Nephron progenitor cell (in vitro differentiated cells): ENCODE data around the gene SOWAHD.
"Not testable (repeated sequence)": the region's sequence is repeated elsewhere in the genome, so short reads cannot be mapped to it uniquely, and the experiment has no call there.

Experiments used
- DNase-seq: peaks from one replicate; pipeline ENCODE4 v3.0.0; 2021
- H3K27ac Mint-ChIP-seq: 2 replicates; pipeline ENCODE4 v1.8.0; 2021; ENCODE audit warnings: mild to moderate bottlenecking, moderate library complexity, mixed read lengths
- H3K27me3 Mint-ChIP-seq: 2 replicates; pipeline ENCODE4 v1.8.0; 2021; ENCODE audit warnings: mild to moderate bottlenecking, low read depth, mixed read lengths; ENCODE audit not compliant: poor library complexity
- H3K36me3 Mint-ChIP-seq: 2 replicates; pipeline ENCODE4 v1.8.0; 2021; ENCODE audit warnings: low read depth, mixed read lengths
- H3K4me1 Mint-ChIP-seq: 2 replicates; pipeline ENCODE4 v1.8.0; 2021; ENCODE audit warnings: mixed read lengths
- H3K4me3 Mint-ChIP-seq: 2 replicates; pipeline ENCODE4 v1.8.0; 2021; ENCODE audit warnings: mild to moderate bottlenecking, moderate library complexity, mixed read lengths
- H3K9me3 Mint-ChIP-seq: 2 replicates; pipeline ENCODE4 v1.8.0; 2021; ENCODE audit warnings: mild to moderate bottlenecking, moderate library complexity, mixed read lengths
- TF ChIP-seq, protein P1 (sequence below): fragments of 200-600 bp; sonication (generic); IDR thresholded peaks from 2 replicates; pipeline ENCODE4 v1.5.0; 2021; ENCODE audit warnings: antibody characterized with exemption

SOWAHD gene

DNA sequence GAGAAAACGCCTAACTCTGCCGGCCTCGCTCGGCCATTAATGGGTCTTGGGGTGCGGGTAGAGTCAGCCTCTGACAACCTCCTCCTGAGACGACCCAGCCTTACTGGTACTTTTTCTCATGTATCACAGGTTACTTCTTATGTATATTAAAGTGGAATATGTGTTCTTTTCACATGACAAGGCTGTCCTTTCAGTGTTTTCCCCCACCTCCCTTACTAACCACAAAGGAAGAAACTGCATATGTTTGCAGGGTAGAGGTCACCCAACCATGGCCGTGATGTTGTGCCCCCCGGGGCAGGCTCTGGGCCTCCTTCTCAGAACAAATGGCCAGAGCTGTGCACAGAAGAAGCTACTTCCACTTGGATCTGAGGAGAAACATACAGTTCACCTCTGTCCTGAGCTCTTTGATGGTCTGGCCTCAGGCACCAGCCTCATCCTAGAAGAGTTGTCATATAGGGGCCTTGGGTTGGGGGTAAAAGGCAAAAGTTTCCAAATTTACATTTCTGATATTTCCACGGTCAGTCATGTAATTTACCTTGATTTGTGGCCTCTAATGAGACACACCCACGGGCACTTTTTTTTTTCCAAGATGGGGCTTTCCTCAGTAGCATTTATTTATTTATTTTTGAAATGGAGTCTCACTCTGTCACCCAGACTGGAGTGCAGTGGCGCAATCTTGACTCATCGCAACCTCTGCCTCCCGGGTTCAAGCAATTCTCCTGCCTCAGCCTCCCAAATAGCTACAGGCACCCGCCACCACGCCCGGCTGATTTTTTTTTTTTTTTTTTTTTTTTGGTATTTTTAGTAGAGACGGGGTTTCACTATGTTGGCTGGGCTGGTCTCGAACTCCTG, 1.9 kb downstream of the SOWAHD start:
- Mint-ChIP-seq H3K36me3 (no peaks in the 10 kb centered on the region), H3K9me3 (peaks cover 55% of the 10 kb centered on the region), H3K27ac (no peak overlapping the region), H3K27me3 (peaks cover 53% of the 10 kb centered on the region), H3K4me3 (no peak overlapping the region), H3K4me1 (peaks cover 22% of the 10 kb centered on the region)
- DNase-seq = no peak
- TF ChIP-seq, protein P1, sequence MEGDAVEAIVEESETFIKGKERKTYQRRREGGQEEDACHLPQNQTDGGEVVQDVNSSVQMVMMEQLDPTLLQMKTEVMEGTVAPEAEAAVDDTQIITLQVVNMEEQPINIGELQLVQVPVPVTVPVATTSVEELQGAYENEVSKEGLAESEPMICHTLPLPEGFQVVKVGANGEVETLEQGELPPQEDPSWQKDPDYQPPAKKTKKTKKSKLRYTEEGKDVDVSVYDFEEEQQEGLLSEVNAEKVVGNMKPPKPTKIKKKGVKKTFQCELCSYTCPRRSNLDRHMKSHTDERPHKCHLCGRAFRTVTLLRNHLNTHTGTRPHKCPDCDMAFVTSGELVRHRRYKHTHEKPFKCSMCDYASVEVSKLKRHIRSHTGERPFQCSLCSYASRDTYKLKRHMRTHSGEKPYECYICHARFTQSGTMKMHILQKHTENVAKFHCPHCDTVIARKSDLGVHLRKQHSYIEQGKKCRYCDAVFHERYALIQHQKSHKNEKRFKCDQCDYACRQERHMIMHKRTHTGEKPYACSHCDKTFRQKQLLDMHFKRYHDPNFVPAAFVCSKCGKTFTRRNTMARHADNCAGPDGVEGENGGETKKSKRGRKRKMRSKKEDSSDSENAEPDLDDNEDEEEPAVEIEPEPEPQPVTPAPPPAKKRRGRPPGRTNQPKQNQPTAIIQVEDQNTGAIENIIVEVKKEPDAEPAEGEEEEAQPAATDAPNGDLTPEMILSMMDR = no peak

DNA sequence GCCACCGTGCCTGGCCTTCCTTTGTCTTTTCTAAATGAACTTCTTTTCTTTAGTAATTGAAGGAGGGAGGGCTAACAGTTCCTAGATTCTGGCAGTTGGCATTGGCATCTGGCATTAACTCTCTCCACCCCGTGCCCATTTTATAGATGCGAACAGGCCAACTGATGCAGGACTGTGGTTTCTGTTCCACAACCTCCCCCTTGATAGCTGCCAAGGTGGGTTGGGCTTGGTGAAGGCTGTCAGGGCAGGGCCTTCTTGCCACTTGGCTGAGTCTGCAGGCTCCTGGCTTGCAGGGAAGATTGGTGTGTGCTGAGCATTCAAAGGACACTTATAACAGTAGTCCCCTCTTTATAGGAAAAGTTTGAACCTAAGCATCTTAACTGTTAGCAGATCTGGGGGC, 4.3 kb downstream of the SOWAHD start:
- DNase-seq = no peak
- Mint-ChIP-seq H3K27ac (no peak overlapping the region), H3K9me3 (peaks cover 50% of the 10 kb centered on the region), H3K4me1 (peaks cover 12% of the 10 kb centered on the region), H3K4me3 (no peak overlapping the region), H3K27me3 (peaks cover 38% of the 10 kb centered on the region), H3K36me3 (peaks cover under 1% of the 10 kb centered on the region)
- TF ChIP-seq, protein P1 = no peak

DNA sequence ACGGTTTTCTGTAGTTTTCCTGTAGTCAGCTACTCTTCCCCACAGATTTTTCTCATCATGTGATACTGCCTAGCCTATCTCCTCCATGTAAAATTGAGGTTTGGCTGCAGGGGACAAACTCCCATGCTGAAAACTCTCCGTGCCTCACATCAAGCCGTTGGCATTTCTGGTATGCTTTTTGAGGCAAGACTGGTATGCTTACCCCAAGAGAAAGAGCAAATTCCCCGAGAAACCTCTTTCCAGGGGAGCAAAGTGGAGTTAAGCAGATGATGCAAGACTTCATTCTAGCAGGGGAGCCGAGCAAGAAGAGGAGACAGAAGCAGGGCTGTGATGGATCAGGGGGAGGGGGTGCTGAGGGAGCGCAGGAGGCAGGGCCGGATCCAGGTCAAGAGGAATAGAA, 4.8 kb downstream of the SOWAHD start:
- Mint-ChIP-seq H3K36me3 (peaks cover 4% of the 10 kb centered on the region), H3K4me3 (no peak overlapping the region), H3K27ac (no peak overlapping the region), H3K27me3 (peaks cover 34% of the 10 kb centered on the region), H3K9me3 (peaks cover 52% of the 10 kb centered on the region), H3K4me1 (peaks cover 9% of the 10 kb centered on the region)
- DNase-seq = no peak
- TF ChIP-seq, protein P1 = no peak

DNA sequence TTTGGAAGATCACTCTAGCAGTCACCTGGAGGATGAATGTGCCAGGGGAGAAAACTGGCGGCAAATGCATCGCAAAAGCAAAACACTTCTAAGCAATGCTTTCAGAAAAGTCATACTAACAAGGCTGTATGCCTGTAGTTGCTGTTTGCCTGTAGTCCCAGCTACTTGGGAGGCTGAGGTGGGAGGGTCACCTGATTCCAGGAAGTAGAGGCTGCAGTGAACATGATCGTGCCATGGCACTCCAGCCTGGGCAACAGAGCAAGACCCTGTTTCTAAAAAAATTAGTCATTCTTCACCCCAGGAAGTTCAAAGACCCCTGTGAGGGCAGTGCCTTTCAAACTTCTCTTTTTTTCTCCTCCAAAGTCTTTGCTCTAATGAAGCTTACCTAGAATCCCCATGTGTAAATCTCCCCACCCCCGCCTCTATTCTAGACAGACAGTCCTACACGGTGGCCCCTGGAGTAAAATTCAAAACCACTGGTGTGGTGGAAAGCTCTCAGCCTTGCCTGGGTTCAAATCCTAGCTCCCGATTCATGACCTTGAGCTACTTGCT, 5.5 kb downstream of the SOWAHD start:
- Mint-ChIP-seq H3K4me1 (peaks cover 9% of the 10 kb centered on the region), H3K27me3 (peaks cover 34% of the 10 kb centered on the region), H3K9me3 (peaks cover 55% of the 10 kb centered on the region), H3K27ac (no peak overlapping the region), H3K36me3 (peaks cover 7% of the 10 kb centered on the region), H3K4me3 (no peak overlapping the region)
- no peak for DNase-seq
- TF ChIP-seq, protein P1 = no peak

DNA sequence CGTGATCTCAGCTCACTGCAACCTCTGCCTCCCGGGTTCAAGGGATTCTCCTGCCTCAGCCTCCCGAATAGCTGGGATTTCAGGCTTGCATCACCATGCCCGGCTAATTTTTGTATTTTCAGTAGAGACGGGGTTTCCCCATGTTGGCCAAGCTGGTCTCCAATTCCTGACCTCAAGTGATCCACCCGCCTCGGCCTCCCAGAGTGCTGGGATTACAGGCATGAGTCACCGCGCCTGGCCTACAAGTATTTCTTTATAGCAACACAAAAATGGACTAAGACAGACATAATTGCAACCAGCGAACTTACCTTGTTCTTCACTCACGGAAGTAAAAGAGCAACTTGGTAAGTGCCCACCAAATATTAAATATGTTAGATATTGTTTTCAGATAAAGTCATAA, 10.0 kb downstream of the SOWAHD start:
- not testable (repeated sequence) for H3K4me3 Mint-ChIP-seq, H3K27me3 Mint-ChIP-seq, H3K4me1 Mint-ChIP-seq, DNase-seq, H3K27ac Mint-ChIP-seq
- H3K9me3 Mint-ChIP-seq = peaks cover 61% of the 10 kb centered on the region
- peaks cover 25% of the 10 kb centered on the region for H3K36me3 Mint-ChIP-seq

DNA sequence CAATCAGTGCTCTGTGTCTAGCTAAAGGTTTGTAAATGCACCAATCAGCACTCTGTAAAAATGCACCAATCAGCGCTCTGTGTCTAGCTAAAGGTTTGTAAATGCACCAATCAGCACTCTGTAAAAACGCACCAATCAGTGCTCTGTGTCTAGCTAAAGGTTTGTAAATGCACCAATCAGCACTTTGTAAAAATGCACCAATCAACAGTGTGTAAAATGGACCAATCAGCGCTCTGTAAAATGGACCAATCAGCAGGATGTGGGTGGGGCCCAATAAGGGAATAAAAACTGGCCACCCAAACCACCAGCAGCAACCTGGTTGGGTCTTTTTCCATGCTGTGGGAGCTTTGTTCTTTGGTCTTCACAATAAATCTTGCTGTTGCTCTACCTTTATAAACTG, 11.0 kb downstream of the SOWAHD start:
- Mint-ChIP-seq H3K9me3 (peaks cover 56% of the 10 kb centered on the region), H3K36me3 (peaks cover 25% of the 10 kb centered on the region), H3K27me3 (peaks cover 12% of the 10 kb centered on the region)
- not testable (repeated sequence) for H3K27ac Mint-ChIP-seq, DNase-seq, H3K4me3 Mint-ChIP-seq, H3K4me1 Mint-ChIP-seq
